ENCODE data around the gene TERC. TPM values are rescaled to one million over a fixed set of nuclear protein-coding genes. Genes with fewer than 3 reads are reported as not detected.

Gene TERC
- total RNA-seq, 4 donors from 2014 or later = 54.1 to 206 (median 162) TPM

DNA sequence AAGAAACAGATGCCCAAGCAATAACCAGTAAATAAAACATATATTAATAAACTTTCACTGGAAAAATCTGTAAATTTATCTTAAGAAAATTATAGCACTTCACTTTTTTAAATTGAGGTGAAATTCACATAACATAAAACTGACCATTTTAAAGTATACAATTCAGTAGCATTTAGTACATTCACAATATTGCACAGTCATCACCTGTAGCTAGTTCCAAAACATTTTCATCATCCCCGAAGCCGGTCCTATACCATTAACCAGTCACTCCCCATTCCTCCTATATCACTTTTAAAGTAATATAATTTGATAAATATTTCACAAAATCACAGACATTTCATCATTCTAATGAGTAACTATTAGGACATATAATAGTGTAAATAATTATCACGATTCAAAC is 39.8 kb upstream of the TERC start:
- TF ChIP-seq, protein P1, sequence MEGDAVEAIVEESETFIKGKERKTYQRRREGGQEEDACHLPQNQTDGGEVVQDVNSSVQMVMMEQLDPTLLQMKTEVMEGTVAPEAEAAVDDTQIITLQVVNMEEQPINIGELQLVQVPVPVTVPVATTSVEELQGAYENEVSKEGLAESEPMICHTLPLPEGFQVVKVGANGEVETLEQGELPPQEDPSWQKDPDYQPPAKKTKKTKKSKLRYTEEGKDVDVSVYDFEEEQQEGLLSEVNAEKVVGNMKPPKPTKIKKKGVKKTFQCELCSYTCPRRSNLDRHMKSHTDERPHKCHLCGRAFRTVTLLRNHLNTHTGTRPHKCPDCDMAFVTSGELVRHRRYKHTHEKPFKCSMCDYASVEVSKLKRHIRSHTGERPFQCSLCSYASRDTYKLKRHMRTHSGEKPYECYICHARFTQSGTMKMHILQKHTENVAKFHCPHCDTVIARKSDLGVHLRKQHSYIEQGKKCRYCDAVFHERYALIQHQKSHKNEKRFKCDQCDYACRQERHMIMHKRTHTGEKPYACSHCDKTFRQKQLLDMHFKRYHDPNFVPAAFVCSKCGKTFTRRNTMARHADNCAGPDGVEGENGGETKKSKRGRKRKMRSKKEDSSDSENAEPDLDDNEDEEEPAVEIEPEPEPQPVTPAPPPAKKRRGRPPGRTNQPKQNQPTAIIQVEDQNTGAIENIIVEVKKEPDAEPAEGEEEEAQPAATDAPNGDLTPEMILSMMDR (IDR thresholded peaks at IDR 0.05) = no peak
- no peak for ATAC-seq (ENCODE audit: low FRiP score)
- DNase-seq (ENCODE audit: low spot score) = no peak

DNA sequence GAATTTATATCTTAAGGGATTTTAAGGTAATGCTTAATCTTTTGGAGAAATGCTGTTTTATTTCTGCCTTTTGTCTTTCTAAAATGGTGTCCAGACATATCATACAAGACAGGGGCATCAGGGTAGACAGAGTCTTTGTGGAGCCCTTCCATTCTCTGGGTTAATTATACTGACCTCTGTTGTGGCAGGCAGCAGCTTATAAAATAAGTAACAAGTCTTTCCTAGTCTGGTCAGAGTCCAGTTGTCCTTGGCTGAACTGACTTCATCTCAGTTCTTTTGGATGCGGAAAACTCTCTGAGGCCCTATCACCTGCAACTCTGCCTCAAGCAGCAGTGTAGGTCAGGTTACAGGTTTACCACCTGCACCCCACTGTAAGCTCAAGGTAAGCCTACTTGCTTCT is 27.5 kb upstream of the TERC start:
- TF ChIP-seq, protein P1 (IDR thresholded peaks at IDR 0.05) = no peak
- no peak for DNase-seq (ENCODE audit: low spot score)
- no peak for ATAC-seq (ENCODE audit: low FRiP score)

DNA sequence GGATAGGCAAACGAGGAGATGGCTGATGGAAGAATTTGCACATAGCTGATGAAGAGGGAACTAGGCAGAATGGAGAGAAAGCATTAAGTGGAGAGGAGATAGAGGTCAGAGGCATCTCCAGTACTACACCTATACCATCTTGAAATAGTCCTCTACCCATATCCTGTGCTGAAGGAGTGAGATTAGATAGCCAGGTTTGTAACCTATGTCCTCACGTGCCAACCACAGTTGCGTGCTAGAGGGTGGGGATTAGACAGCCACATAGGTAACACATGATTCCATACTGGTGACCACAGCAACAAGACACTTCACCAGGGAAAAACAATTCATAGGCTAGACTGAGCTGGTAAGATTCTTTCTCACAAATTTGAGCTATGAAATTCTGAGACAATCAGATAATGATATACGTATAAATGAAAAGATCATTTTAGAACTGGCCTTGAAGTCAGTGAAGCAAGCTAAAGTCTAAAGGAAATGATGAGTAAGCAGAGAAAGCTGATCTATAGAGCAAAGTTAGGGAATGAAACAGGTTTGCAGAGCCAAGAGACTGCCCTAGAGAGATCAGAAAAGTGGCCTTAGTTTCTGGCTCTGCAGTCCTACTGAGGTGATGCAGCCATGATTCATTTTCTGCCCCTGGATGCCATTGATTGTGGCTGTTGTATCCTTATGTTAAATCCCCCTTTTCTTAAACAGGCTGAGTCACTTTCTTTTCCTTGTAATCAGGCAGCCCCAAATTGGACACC is 26.0 kb upstream of the TERC start:
- TF ChIP-seq, protein P1 (IDR thresholded peaks at IDR 0.05) = no peak
- ATAC-seq (ENCODE audit: low FRiP score) (no peak), DNase-seq (ENCODE audit: low spot score) (no peak)

DNA sequence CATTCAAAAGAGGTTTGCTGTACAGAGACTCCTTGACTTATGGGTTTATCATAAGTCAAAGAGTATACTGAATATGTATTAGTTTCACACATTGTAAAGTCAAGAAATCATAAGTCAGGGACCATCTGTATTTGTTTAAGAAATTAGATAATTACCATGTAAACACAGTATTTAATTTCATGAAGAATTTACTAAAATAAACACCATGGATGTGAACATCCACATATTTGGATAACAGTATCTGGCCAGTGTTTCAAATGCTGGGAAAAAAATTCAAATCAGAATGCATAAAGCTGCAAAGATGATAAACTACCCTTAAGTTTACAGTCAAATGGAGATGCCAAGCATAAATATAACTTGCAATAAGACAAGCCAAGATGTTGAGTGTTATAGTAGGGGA is 25.4 kb upstream of the TERC start:
- TF ChIP-seq, protein P1 (IDR thresholded peaks at IDR 0.05) = no peak
- ATAC-seq (ENCODE audit: low FRiP score) (no peak), DNase-seq (ENCODE audit: low spot score) (no peak)

DNA sequence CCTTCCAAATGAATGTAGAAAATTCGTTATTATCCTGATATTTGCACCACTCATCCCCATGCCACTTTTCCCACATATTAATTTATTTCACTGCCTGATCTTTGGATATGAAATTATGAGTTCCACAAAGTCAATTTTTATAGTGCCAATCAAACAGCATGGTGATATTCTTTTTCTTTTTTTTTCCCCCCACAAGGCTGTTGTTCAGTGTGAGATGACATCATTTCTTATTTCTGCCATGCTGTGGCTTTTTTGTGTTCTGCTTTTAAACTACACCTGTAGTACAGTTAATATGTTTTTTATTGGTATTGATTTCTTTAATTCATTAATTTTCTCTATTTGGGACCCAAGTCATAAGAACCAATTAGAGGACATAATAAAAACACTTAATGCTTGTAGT is 22.9 kb upstream of the TERC start:
- TF ChIP-seq, protein P1 (IDR thresholded peaks at IDR 0.05) = no peak
- DNase-seq (ENCODE audit: low spot score) (no peak), ATAC-seq (ENCODE audit: low FRiP score) (no peak)

DNA sequence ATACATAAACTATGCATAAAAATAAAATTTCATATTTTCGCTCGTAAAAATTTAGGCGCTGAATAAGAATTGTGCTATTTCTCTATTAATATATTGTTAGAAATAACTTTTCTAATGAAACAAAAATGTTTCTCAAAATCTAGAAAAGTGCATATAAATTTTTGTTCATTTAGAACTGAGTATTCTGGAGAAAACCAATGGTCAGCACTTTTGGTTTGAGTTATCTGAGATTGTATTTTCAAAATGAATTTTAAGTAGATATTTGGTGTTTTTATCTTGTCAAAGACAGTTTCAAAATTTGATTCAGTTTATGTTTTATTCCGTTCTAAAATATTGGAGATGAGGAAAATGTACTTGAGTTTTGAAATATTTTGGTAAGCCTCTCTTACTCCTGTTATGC is 22.3 kb upstream of the TERC start:
- ATAC-seq (ENCODE audit: low FRiP score) = no peak
- TF ChIP-seq, protein P1 (IDR thresholded peaks at IDR 0.05) = no peak

DNA sequence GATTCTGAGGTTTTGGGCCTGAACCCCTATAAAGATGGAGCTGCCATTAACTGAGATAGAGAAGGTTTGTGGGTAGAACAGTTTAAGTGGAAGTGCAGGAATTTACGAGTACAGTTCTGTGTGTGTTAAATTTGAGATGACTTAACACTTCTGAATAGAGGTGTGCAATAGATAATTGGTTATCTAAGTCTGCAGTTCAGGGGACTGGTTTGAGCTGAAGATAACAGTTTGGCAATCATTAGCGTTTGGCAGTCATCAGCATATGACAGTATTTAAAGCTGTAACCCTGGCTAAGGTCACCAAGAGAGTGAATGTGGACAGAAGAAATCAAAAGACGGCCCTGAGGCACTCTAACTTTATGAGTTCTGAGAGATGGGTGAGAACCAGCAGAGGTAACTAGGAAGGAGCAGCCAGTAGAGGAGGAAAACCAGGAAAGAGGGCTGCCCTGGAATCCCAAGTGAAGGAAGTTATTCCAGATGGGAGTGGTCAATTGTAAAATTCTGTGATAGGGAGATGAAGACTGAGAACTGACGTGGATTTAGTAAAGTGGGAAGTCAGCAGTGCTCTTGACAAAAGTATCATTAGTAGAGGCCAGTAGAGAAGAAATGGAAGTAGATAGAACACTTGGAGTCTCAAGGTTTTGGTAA is 16.5 kb upstream of the TERC start:
- DNase-seq (ENCODE audit: low spot score) = no peak
- TF ChIP-seq, protein P1 (IDR thresholded peaks at IDR 0.05) = no peak
- ATAC-seq (ENCODE audit: low FRiP score) = no peak

More for the DNA sequence above, 22.3 kb upstream of the TERC start:
- no peak for DNase-seq (ENCODE audit: low spot score)

Measured in omental fat pad (tissue), 4 donors.